ENCODE data around the gene DIP2B.

- TF ChIP-seq CTCF (IDR thresholded peaks at IDR 0.05) (no peak), EP300 (IDR thresholded peaks at IDR 0.05) (no peak), POLR2A (IDR thresholded peaks at IDR 0.05) (no peak)
Measured at GRCh38 chr12:50626026-50626425, 121.2 kb downstream of the DIP2B start.

Measured in ovary (tissue), 3 donors.